Endothelial cell of umbilical vein (primary cell): ENCODE results near the gene PDLIM1. TPM values are rescaled to one million over a fixed set of nuclear protein-coding genes. Genes with fewer than 3 reads are reported as not detected.
"Not testable (repeated sequence)": the region's sequence is repeated elsewhere in the genome, so short reads cannot be mapped to it uniquely, and the experiment has no call there.

Experiments used
- BruUV-seq: library from RNA; stranded (reverse); fragments of 400-500 nt; replicated peaks from 2 replicates; lab custom pipeline; 2021; lab: Mats Ljungman, UMichigan
- CTCF ChIA-PET: fragments of 300-600, 350-600 bp; sonication (Branson Sonifier 250); formaldehyde crosslinking; loops from one replicate; lab custom pipeline; 2021; ENCODE audit warnings: antibody characterized with exemption, inconsistent platforms; lab: Charles Lee
- POLR2A ChIA-PET: fragments of 300-600, 350-600 bp; sonication (Branson Sonifier 250); formaldehyde crosslinking; loops from one replicate; lab custom pipeline; 2021; ENCODE audit warnings: antibody characterized with exemption, inconsistent platforms; lab: Charles Lee
- DNase-seq: peaks from one replicate; pipeline ENCODE4 v3.0.0-alpha.2; 2011; ENCODE audit warnings: low read depth, low spot score
- FAIRE-seq: peaks from 2 replicates; lab custom pipeline; 2011; peaks lifted over from hg19 to GRCh38; lab: Jason Lieb, UNC
- H2AFZ ChIP-seq: 2 replicates; pipeline ENCODE4 v1.6.0; 2012; ENCODE audit warnings: low read depth, low read length, control low read depth, inconsistent platforms
- H3K27ac ChIP-seq: 2 replicates; pipeline ENCODE4 v1.5.1; 2011; ENCODE audit warnings: low read depth, mild to moderate bottlenecking, control low read depth, low read length, moderate library complexity; ENCODE audit not compliant: insufficient read depth
- H3K27me3 ChIP-seq, 2 experiments: 2 replicates each; pipeline versions ENCODE4 v1.6.0 to v1.6.1; 2011; ENCODE audit warnings: low read length in 2 of 2, mixed read lengths in 1 of 2; ENCODE audit not compliant: control insufficient read depth in 2 of 2, insufficient read depth in 2 of 2
- H3K36me3 ChIP-seq, 2 experiments: 2 replicates in 1 of 2; 3 replicates in 1 of 2; pipeline ENCODE4 v1.5.1; 2011; ENCODE audit warnings: low read length in 2 of 2, mild to moderate bottlenecking in 1 of 2, moderate library complexity in 1 of 2; ENCODE audit not compliant: control insufficient read depth in 2 of 2, insufficient read depth in 2 of 2; ENCODE audit errors: extremely low read depth in 1 of 2
- H3K4me1 ChIP-seq: 3 replicates; pipeline ENCODE4 v1.5.1; 2011; ENCODE audit warnings: mild to moderate bottlenecking, low read length; ENCODE audit not compliant: control insufficient read depth, insufficient read depth; ENCODE audit errors: extremely low read depth
- H3K4me2 ChIP-seq: 2 replicates; pipeline ENCODE4 v1.6.1; 2011; ENCODE audit warnings: low read length, control low read depth, mixed read lengths; ENCODE audit not compliant: insufficient read depth
- H3K4me3 ChIP-seq, 3 experiments: fragments of 200-600 bp in 1 of 3; sonication (generic), shearing (Covaris generic) in 1 of 3; replicated peaks in 1 of 3; 2 replicates each; pipeline ENCODE4 v1.5.1; 2011 to 2016; ENCODE audit warnings: control low read depth in 3 of 3, low read length in 3 of 3, mild to moderate bottlenecking in 2 of 3, inconsistent platforms in 1 of 3, low read depth in 1 of 3, moderate library complexity in 1 of 3; ENCODE audit not compliant: insufficient read depth in 1 of 3
- H3K79me2 ChIP-seq: 2 replicates; pipeline ENCODE4 v1.6.0; 2012; ENCODE audit warnings: low read length, inconsistent platforms; ENCODE audit not compliant: control insufficient read depth, insufficient read depth
- H3K9ac ChIP-seq: replicated peaks from 2 replicates; pipeline ENCODE3; 2011; ENCODE audit warnings: low read length, control low read depth; ENCODE audit not compliant: insufficient read depth; ENCODE audit errors: extremely low read depth
- H3K9me1 ChIP-seq: replicated peaks from 3 replicates; pipeline ENCODE4 v1.6.0; 2011; ENCODE audit warnings: mild to moderate bottlenecking, low read length; ENCODE audit not compliant: control insufficient read depth, insufficient read depth; ENCODE audit errors: extremely low read depth
- H3K9me3 ChIP-seq: replicated peaks from 2 replicates; pipeline ENCODE4 v1.5.1; 2012; ENCODE audit warnings: low read length, inconsistent platforms; ENCODE audit not compliant: control insufficient read depth, insufficient read depth
- H4K20me1 ChIP-seq: replicated peaks from 2 replicates; pipeline ENCODE3; 2011; ENCODE audit warnings: mild to moderate bottlenecking, low read length; ENCODE audit not compliant: control insufficient read depth, insufficient read depth; ENCODE audit errors: extremely low read depth
- GATA2 ChIP-seq: IDR thresholded peaks from 2 replicates; pipeline ENCODE4 v1.7.0; 2011; ENCODE audit warnings: low read depth, mild to moderate bottlenecking, moderate library complexity, mixed read lengths, low read length; ENCODE audit not compliant: insufficient read length, insufficient read depth
- POLR2A ChIP-seq: IDR thresholded peaks from 2 replicates; pipeline ENCODE4 v1.6.1; 2012; ENCODE audit warnings: low read depth, mild to moderate bottlenecking, control low read depth, low read length
- dilution Hi-C: fragments of 300-500 bp; cut with MboI; formaldehyde crosslinking; loops from one replicate; pipeline ENCODE4 v1.15.0; 2019; ENCODE audit warnings: low sequenced_read_pairs; ENCODE audit not compliant: extremely low pct_ligation_motif_present
- intact Hi-C: fragments of 100-400 bp; cut with micrococcal nuclease; formaldehyde crosslinking; loops from one replicate; pipeline ENCODE4 v1.10.0; 2022
- polyA plus RNA-seq, 4 experiments: library from polyadenylated mRNA; depleted of rRNA in 3 of 4; stranded (reverse) in 3 of 4; unstranded in 1 of 4; fragments of >200 nt; gene quantifications; 2 replicates each; pipeline versions ENCODE4 v1.2.1 to v1.2.3, GENCODE V29; 2011 to 2012; ENCODE audit warnings: missing spikeins in 1 of 4
- total RNA-seq: library from RNA; stranded (reverse); gene quantifications from 2 replicates; pipeline ENCODE4 v1.2.3, GENCODE V29; 2021

The PDLIM1 gene
- total and polyA plus RNA-seq, 2 donors (not counting 3 experiments of a cell fraction or from before 2014, with no cell fraction given) = 91.1 to 122 TPM

GRCh38 chr10:95228934-95229723, 61.7 kb downstream of the PDLIM1 start:
- H3K27me3 ChIP-seq, H3K4me2 ChIP-seq, H3K36me3 ChIP-seq, dilution Hi-C loops, H4K20me1 ChIP-seq, H3K9ac ChIP-seq, POLR2A ChIA-PET, H3K4me3 ChIP-seq, H3K9me3 ChIP-seq, H2AFZ ChIP-seq, DNase-seq, BruUV-seq, H3K79me2 ChIP-seq, H3K9me1 ChIP-seq, FAIRE-seq, intact Hi-C loops: not testable (repeated sequence)
- CTCF ChIA-PET = interaction anchor here (0.7 to 1.9 kb wide), 2 partner anchors 14 to 18 kb away, joined by 3 to 6 read pairs; no protein-coding TSS in a partner anchor
- Histone ChIP-seq H3K27ac (peak overlapping the region; percentile 61), H3K4me1 (peaks cover 11% of the 10 kb centered on the region)

GRCh38 chr10:95225136-95225535, 65.7 kb downstream of the PDLIM1 start:
- DNase-seq (no peak), FAIRE-seq (no peak)
- Histone ChIP-seq H3K4me3 (no peak overlapping the region), H3K9me3 (no peaks in the 10 kb centered on the region), H3K9ac (no peak overlapping the region), H3K36me3 (no peaks in the 10 kb centered on the region), H3K9me1 (no peaks in the 10 kb centered on the region), H2AFZ (no peak overlapping the region), H3K4me1 (peaks cover 7% of the 10 kb centered on the region), H3K4me2 (no peak overlapping the region), H4K20me1 (no peaks in the 10 kb centered on the region), H3K79me2 (no peaks in the 10 kb centered on the region), H3K27ac (no peak overlapping the region), H3K27me3 (no peaks in the 10 kb centered on the region)
- intact Hi-C loops (no loop called here), dilution Hi-C loops (no loop called here)
- TF ChIP-seq POLR2A (no peak), GATA2 (no peak)
- BruUV-seq = no TSS peak
- POLR2A ChIA-PET = no interaction called here
- CTCF ChIA-PET = no interaction called here
